ENCODE measurements around the gene CPED1.

- TF ChIP-seq POLR2A (IDR thresholded peaks at IDR 0.05) = no peak
- no peak for TF ChIP-seq CTCF (IDR thresholded peaks at IDR 0.05)
Observed at GRCh38 chr7:121303422-121304101, 315.1 kb downstream of the CPED1 start.
